ENCODE results near the gene UBE2C.

DNA sequence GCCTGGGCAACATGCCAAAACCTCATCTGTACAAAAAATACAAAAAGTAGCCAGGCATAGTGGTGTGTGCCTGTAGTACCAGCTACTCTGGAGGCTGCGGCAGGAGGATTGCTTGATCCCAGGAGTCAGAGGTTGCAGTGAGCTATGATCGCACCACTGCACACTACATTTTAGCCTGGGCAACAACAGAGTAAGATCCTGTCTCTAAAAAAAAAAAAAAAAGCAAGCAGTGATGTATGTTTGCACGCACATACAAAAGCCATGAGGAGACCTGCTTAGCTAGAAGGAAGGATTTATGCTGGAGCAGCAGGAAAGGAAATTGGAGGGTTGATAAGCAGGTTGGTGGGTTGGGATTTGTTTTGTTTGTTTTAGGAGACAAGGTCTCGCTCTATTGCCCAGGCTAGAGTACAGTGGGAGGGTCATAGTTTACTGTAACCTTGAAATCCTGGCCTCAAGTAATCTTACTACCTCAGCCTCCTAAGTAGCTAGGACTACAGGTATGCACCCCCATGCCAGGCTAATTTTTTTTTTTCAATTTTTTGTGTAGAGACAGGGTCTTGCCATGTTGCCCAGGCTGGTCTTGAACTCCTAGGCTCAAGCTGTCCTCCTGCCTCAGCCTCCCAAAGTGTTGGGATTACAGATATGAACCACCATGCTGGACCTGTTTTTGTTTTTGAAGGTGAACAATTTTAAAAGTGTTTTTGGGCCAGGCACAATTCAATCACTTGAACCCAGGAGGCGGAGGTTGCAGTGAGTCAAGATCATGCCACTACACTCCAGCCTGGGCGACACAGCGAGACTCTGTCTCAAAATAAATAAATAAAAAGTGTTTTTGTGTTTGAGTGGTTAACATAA, 49.0 kb downstream of the UBE2C start:
- TF ChIP-seq, protein P1, sequence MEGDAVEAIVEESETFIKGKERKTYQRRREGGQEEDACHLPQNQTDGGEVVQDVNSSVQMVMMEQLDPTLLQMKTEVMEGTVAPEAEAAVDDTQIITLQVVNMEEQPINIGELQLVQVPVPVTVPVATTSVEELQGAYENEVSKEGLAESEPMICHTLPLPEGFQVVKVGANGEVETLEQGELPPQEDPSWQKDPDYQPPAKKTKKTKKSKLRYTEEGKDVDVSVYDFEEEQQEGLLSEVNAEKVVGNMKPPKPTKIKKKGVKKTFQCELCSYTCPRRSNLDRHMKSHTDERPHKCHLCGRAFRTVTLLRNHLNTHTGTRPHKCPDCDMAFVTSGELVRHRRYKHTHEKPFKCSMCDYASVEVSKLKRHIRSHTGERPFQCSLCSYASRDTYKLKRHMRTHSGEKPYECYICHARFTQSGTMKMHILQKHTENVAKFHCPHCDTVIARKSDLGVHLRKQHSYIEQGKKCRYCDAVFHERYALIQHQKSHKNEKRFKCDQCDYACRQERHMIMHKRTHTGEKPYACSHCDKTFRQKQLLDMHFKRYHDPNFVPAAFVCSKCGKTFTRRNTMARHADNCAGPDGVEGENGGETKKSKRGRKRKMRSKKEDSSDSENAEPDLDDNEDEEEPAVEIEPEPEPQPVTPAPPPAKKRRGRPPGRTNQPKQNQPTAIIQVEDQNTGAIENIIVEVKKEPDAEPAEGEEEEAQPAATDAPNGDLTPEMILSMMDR (IDR thresholded peaks at IDR 0.05 in 4 of 5, conservative IDR thresholded peaks at IDR 0.05 in 1 of 5), result no peak
- no peak for TF ChIP-seq POLR2A (IDR thresholded peaks at IDR 0.05)
